CD4-positive, alpha-beta T cell treated with Interleukin-2 at 100 ng/mL for 4 hours (primary cell): ENCODE results near the gene VPS39.

Experiments used
- DNase-seq: peaks from one replicate; pipeline ENCODE4 v3.0.0-alpha.2; 2020; ENCODE audit warnings: low spot score

The VPS39 gene

DNA sequence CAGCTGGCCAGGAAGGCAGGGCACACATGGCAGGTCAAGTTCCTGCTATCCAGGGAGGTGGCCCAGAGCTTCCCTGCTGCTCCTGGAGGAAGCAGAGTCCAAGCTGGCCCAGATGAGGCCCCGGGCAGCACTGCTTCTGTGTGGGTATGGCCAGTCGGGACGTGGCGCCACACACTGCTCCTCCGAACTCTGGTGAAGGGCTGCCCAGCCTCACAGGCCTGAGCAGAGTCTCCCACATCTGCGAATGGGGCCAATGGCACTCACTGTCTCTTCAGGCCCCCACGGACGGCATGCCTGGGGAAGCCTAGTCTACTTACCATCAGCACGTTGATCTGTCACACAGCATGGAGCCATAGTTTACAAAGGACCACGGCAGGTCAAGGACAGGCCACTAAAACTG lies 49.2 kb downstream of the VPS39 start:
- DNase-seq: no peak

DNA sequence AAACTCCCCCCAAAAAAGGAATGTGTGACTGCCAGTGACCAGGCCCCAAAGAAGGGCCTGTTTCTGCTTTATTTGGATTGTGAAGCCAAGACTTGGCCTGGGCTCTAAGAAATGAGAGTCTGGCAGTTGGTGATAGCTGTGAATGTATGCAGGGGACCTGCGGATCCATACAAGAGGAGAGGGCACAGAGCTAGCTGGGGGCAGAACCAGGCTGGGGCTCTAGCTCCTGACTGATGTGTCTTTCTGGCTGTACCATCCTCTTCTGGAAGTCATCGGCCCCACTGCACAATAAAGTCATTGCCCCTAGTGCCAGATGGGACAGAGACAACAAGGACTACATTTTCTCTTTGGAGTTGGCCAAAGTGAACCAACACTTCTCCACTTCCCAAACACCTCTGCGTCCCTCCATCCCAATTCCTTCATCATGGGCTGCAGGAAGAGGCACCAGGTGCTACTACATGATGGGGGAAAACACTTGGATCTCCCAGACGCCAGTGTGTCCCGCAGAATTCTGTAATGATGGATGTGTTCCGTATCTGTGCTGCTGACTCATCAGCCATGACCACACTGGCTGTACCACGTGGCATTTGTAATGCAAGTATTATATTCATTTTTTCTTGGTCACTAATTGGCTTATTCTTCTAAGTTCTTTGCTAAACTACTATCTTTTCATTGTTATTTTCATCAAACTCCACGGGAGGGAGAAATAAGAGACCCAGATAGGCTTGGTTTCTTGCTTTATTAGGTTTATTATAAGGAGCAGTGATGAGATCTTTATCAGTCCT lies 49.9 kb downstream of the VPS39 start:
- no peak for DNase-seq

DNA sequence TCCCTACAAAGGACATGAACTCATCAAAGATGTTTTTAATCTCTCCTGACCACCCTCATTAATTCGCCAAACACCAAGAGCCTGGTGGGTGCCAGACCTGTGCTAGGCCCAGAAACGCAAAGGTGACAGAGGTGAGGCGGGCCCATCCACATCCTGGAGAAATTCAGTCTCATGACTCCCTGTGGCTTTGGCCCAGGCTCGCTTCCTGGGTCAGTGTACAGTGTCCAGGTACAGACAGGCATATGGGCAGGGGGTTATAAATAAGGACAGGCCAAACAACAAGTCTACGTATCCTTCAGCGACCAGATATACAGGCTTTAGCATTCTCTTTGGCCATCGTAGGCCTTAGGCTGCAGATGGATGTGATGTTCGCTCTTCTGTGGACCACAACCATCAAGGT lies 50.7 kb downstream of the VPS39 start:
- no peak for DNase-seq

DNA sequence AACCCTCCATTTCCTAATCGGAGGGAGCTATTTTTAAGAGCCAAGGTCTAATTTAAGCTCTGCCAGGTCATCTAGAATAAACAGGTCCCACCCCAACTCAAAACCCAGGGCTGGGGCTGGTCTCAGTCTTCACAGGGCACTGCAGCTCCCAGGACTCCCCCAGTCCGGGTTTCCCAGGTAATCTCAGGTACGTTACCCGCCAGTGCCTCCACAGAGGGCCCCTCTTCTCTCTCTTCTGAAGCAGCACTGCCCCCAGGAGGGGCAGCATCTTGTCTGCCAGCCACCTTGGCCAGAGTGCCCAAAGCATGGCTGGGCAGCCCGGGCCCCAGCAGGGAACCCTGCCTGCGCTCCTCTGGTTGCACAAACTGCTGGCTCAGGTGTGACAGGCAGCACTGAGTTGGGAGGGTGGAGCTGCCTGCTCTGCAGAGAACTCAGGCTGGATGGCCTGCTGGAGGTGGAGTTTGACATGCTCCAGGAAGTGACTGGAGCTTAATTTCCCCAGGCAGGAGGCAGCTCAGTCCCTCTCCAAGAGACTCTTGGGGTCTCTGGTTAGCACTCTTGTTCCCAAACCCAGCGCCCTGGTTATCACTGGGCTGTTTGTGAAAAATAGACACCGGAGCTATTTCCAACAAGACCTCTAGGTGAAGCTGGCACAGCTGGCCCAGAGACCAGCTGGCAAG lies 51.7 kb downstream of the VPS39 start, which contains the start of gene PLA2G4F:
Gene PLA2G4F (minus strand): TSS at position 394 of the 680 bp plus-strand sequence. CDS start 87 bp downstream, at position 307.
- DNase-seq: no peak

DNA sequence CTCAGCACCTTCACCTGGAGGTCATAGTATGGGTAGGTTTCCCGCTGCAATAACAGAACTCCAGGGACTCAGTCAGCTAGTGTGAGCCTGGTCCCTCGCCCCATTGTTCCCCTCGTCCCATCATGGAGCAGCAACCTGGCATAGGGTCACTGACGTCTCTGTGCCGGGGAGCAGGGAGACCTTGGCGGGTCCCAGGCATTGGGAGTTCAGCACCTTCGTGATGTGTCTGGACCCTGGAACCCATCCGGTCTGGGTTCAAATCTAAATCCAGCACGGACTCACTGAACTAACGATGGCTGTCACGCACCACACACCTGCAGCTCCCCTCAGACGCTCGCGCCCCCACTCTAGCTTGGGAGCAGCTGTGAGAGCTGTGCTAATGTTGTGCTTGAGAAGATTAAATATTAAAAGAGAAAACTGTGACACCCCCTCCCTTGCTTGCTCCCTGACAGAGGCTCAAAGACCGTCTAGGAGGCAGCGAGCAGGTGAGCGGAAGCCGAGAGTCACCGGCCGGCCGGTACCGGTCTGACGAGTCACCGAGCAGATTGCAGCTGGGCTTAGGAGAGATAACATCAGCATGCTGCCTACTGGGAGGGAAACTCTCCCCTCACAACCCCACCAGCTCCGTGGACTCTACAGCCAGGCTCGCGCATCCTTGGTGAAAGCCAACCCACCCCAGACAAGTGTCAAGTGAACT lies 52.4 kb downstream of the VPS39 start:
- no peak for DNase-seq

DNA sequence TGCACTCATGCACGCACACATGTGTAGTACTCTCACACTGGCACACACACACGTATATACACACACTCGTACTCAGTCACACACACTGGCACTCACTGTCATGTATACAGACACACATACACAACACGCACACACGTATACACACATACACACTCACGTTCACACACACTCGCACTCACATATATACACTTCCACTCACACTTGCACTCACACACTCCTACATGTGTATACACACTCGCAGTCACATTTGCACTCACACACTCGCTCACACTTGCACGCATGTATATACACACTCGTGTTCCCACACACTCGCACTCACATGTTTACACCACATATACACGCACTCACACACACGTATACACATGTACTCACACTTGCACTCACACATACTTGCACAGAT lies 53.1 kb downstream of the VPS39 start:
- DNase-seq: no peak

DNA sequence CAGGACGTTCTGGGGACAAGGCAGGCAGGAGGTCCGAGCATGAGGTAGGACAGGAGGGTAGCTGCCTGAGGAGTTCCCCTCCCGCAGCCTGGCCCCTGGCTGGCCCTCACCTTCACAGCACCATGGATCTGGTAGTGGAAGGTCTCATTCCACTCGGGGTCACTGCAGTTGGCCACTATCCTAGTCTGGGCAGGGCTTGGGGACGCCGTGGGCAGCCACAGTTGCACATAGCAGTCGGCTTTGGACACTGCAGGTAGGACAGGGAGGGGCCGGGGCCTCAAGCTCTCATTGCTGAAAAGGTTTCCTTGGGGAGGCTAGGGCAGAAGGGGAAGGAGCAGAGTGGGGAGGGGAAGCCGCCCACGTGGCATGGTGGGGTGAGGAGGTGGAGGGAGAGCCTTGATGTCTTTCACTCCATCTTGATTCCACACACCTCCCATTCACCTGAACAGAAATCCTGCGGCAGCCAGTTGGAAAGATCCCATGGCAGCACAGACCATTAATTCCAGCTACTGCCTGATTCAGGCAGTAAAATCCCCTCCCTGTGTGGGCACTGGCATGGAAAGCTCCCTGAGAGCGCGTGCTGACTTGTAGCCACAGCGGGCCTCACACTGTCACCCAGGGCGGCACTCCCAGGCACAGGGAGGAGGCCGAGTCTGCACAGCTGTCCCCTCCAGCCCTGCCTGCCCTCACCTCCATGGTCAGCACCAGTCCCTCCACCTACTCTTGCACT lies 53.7 kb downstream of the VPS39 start:
- no peak for DNase-seq

DNA sequence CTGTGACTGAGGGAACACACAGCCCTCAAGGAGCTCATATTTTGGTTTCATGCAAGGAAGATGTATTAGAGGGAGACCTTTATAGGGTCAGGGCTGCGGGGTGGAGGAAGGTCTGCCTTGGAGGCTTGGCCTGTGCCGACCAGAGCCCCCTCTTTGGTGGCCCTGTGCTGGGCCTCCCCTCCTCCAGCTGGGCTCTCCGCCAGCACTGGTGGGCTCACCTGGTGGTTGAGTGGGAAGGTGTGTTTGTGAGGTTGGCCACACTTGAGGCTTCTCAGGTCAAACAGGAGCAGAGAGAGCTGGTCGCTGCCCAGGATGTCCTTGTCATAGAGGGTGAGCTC lies 54.3 kb downstream of the VPS39 start:
- DNase-seq: no peak

DNA sequence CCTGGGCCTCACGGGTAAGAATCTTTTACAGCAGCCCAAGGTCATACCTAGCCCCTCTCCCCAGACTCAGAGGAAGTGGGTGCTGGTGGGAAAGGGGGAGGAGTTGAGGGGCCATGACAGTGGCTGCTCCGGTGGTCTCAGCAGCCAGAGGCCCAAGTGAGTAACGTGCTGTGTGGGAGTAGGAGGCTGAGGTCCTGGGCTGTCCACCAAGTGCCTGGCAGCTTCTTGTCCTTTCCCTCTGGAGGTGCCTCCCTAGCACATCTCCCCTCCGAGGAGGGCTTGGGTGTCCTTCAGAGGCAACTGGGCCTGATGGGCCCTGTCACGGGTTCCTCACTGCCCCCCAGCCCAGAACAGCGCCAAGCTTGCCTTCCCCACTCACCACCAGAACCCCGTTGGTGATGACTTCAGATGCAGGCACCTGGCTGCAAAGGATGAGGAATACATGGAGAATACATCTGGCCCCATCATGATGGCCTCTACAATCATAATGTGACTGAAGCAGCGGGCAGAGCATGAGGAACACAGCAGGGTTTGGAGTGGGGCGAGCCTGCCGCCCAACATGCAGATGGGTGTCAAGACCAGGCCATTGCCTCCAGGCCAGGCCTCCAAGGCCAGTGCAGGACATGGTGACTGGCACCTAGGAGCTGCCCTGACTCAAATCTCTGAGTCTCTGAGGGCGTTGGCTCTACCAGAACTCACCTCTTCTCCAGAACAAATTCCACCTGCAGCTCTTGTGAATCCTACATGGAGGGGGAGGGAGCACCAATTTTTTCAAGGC lies 55.0 kb downstream of the VPS39 start:
- DNase-seq: no peak

DNA sequence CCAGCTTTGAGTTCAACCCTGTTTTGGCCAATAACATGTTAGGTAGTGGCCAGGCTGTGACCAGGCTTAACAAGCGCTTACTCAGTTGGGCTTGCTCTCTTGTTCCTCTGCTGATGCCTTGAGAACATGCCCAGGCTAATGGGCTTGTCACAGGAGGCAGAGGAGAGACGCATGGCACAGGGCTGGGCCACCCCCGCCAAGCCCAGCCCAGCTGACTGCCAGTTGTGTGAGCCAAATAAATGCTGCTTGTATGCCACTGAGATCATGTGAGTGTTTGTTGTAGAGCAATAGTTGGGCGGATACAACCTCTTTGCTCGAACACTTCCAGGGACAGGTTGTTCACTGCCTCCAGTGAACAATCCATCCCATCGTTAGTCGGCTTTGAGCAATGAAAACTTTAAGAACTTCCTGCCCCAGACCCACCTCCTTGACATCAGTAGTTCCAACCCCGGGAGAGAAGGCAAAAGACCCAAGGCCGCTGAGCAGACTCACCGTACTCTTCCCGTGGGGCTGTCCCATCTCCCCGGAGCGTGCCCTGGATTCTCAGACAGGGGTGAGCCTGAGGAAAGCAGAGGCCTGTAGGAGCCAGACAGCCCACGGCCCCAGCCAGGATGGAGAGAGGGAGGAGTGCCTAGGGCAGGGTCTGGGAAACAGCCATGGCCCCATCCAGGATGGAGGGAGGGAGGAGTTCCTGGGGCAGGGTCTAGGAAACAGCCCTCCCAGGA lies 55.7 kb downstream of the VPS39 start:
- DNase-seq: no peak

DNA sequence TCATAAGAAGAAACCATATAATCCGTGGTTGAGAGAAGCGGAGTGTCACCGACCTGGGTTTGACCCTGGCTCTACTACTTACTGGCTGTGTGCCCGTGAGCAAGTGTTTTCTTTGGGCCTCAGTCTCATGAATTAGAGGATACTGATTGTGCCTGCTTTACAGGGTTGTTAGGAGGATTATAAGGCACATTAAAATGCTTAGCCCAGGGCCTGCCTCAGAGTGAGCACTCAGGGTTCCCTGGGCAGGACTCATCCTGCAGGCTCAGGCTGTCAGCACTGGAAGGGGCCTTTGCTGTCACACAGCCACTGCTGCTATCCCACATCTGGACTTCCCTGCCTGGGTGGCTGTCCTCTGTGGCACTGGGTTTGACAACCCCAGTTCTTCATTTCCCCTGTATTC lies 56.4 kb downstream of the VPS39 start:
- DNase-seq: no peak

DNA sequence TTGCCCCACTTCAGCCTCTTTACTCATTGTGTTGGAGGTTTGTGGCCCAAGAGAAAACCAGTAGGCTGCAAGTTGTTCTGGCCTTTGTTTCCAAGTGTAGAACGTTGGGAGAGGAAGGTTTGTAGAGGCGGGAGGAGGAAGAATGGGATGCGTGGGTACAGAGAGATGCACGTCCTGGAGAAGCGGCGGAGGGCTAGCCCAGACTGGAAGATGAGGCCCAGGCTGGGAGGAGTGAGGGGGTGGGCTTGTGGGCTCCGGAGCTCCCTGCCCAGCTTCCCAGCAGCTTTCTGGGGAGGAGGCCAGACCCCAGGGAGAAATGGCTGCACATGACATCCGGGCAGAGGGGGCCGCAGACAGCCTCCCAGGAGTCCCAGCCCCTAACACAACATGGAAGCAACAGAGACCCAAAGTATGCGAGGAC lies 57.0 kb downstream of the VPS39 start:
- no peak for DNase-seq

DNA sequence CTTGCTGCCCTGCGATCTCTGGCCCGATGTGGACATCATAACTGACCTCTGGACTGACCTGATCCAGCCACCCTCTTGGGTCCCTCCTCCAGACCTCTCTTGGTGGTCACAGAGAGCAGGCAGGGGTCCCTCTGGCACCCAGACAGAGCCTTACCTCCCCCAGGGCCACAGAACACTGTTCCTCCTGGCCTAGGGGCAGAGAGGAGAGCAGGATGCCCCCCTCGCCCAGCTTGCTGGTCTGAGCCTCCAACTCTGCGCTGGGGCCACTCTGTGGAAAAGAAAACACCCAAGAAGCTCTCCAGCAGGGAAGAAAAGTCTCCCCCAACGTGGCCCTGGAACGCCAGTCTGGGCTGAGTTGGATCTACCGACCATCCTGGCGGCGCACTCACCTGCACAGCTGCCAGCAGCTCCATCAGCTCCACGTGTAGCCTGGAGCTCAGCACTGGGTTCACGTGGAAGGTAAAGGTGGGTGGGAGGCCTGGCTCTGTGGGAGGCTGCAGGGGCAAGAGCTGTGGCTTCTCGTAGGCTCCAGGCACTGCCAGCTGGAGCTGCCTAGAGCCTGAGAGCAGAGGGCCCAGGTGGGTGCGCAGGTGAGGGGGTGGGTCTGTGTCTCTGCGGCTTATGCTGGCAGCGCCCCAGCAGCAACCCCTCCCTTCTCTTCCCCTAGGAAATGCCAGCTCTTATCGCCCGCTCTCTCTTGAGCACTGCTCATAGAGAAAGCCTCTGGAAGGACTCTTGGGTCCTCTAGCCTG lies 57.7 kb downstream of the VPS39 start:
- DNase-seq: no peak

DNA sequence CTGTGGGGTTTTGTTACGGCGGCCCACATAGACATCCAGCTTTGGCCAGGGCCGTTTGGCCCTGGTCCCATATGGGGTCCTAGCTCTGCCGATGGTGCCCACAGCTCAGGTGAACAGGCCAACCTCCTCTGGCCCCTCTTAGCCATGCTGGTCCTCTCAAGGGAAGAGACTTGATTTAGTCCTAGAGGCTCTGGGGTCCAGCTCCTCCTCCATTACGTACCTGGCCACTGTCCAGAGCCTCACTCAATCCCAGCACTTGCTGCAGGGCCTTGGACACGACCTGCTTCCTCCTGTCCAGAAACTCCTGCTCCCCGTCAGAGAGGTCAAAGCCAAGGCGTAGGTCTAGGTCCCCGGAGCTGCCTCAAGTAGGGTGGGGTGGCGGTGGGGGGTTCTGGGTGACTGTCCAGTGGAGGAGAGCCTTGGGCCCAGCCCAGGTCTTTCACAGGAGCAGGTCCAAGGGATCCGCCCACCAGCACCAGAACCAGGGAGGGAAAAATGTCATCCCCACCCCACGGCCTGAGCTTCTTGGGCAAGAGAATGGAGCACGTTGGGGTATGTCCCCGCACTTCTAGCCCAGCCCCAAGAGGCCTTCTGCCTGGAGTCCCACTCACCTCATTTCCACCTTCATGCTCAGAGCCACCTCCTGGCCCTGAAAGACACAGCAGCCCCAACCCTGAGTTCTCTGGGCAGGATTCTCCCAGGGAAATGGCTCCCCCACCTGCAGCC lies 58.4 kb downstream of the VPS39 start:
- no peak for DNase-seq

DNA sequence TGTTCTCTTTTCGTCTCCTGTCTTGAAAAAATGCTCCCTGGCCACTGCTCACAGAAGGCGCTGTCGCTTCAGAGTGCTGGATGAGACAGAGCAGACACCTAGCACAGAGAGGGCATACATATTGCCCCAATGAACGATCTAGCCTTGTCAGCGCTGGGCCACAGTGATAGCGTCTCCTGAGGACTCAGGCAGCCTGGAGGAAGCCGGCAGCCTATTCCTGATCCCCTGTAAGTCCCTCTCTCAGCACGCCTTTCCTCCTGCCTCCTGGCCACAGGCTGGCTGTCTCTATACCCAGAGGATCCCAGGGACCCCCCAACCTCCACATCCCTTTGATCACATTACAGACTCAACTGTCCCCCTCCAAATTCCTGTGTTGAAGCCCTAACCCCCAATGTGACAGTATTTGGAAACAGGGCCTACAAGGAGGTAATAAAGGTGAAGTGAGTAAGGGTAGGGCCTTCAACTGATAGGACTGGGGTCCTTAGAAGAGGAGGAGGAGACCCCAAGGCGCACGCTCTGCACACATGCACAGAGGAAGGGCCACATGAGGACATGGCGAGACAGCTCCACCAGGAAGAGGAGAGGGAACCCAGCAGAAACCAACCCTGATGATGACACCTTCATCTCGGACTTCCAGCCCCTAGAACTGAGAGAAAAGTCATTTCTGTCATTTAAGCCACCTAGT lies 59.2 kb downstream of the VPS39 start:
- DNase-seq: no peak

DNA sequence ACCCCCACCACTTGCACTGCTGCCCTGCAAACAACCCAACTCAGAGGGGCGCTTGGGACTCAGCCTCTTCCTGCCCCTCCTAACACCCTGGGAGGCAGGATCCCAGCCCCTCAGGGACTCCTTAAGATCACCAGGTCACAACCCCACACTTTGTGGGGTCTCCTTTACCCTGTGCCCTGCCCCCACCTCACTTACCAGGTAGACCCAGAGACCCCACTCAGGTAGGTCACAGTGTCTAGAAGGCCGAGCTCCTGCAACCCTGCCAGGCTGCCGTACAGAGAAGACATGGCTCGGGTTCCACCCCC lies 60.7 kb downstream of the VPS39 start:
- DNase-seq: no peak

DNA sequence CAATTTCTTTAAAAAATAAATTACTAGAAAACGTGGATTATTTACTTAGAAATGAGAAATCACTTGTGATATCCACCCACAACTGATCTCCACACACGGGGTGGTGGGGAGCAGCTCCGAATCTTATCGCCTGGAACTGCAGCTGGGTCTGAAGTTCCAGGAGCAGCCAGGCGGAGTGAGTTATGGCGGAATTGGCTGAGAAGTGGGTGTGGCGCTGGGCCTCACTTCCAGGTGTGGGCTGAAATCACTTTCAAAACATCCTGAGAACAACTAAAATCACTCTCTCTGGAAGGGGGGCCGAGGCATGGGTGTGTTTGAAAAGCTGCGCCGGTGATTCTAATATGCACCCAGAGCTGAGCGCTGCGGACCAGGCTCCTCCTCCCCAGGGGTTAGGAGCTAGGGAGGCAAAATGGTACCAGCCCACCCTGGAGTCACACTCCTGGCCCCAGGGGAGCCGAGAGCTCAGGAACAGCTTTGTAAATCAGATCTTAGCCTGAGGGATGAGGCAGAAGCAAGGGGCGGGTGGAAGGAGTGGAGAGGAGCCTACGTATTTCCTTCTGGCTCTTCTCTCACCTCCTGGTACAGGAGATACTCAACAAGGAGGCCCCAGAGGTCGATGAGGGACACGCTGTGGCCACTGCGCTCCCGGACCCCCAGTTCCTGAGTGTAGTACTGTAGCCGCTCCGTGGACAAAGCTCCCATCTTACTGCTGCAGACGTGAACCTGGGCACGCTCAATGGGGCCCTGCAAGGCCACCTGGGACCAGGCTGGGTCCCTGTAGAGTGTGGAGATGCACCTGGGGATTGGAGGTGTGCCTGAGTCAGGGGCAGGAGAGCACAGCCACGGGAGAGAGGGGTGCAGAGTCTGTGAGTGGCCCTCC lies 61.3 kb downstream of the VPS39 start:
- no peak for DNase-seq
